WTC11 (cell line): Measurements from ENCODE around the gene RBPJ.

Source experiments
- JUN ChIP-seq: sonication (generic); formaldehyde crosslinking; IDR thresholded peaks from 2 replicates; pipeline ENCODE4 v1.8.0; 2023; ENCODE audit warnings: mild to moderate bottlenecking, missing genetic modification reagents
- TEAD4 ChIP-seq: sonication (generic); formaldehyde crosslinking; IDR thresholded peaks from 2 replicates; pipeline ENCODE4 v1.8.0; 2022; ENCODE audit warnings: mild to moderate bottlenecking, missing genetic modification reagents
- TP53 ChIP-seq: sonication (generic); formaldehyde crosslinking; IDR thresholded peaks from 2 replicates; pipeline ENCODE4 v1.8.1; 2023; ENCODE audit warnings: mild to moderate bottlenecking, missing genetic modification reagents
- ZBTB21 ChIP-seq: sonication (generic); formaldehyde crosslinking; IDR thresholded peaks from 2 replicates; pipeline ENCODE4 v1.8.1; 2023; ENCODE audit warnings: mild to moderate bottlenecking, missing genetic modification reagents, borderline replicate concordance
- ZNF396 ChIP-seq: fragments of 250-450 bp; sonication (Bioruptor Pico); IDR thresholded peaks from 2 replicates; pipeline ENCODE4 v1.8.0; 2021; ENCODE audit warnings: mild to moderate bottlenecking, moderate library complexity, borderline replicate concordance
- TF ChIP-seq, protein P1 (sequence below): sonication (generic); formaldehyde crosslinking; IDR thresholded peaks from 2 replicates; pipeline ENCODE4 v1.8.1; 2023; ENCODE audit warnings: mild to moderate bottlenecking, missing genetic modification reagents, moderate library complexity
- TF ChIP-seq, protein P2 (sequence below): fragments of 200-600 bp; IDR thresholded peaks from 2 replicates; pipeline ENCODE4 v1.8.0; 2022; ENCODE audit warnings: antibody characterized with exemption
- TF ChIP-seq, protein P3 (sequence below): fragments of 250-450 bp; sonication (Bioruptor Pico); IDR thresholded peaks from 2 replicates; pipeline ENCODE4 v1.9.0; 2021; ENCODE audit warnings: moderate library complexity, mild to moderate bottlenecking, inconsistent platforms, borderline replicate concordance
- TF ChIP-seq, protein P4 (sequence below): sonication (generic); formaldehyde crosslinking; IDR thresholded peaks from 2 replicates; pipeline ENCODE4 v1.8.1; 2022; ENCODE audit warnings: mild to moderate bottlenecking, moderate library complexity, missing genetic modification reagents
- TF ChIP-seq, protein P5 (sequence below): sonication (generic); formaldehyde crosslinking; conservative IDR thresholded peaks from 2 replicates; pipeline ENCODE4 v1.8.1; 2022; ENCODE audit warnings: mild to moderate bottlenecking, missing genetic modification reagents
- TF ChIP-seq, protein P6 (sequence below): sonication (generic); formaldehyde crosslinking; IDR thresholded peaks from 2 replicates; pipeline ENCODE4 v1.8.0; 2022; ENCODE audit warnings: mild to moderate bottlenecking, missing genetic modification reagents
- TF ChIP-seq, protein P7 (sequence below): sonication (generic); formaldehyde crosslinking; IDR thresholded peaks from 2 replicates; pipeline ENCODE4 v1.8.0; 2022; ENCODE audit warnings: mild to moderate bottlenecking, missing genetic modification reagents
- TF ChIP-seq, protein P8 (sequence below): sonication (generic); formaldehyde crosslinking; IDR thresholded peaks from 2 replicates; pipeline ENCODE4 v1.8.0; 2022; ENCODE audit warnings: missing genetic modification reagents

DNA sequence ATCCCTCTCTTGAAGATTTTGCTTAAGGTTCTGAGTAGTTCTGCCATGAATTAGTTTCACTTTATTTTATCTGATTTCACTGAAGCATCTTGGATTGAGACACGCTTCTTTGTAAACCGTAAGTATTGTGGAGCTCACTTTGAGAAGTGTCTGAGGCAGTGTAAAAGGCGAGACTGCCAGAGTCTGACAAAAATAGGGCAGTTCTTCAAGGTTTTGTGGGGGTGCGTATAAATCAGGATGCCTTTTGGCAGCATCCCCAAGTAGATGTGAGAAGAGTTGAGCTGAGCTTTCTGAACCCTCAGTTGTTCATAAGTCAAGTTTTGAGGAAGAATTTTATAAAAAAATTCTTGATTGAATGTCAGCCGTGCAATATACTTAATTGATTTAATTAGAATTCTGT lies 76.3 kb downstream of the RBPJ start:
- TF ChIP-seq, protein P1, sequence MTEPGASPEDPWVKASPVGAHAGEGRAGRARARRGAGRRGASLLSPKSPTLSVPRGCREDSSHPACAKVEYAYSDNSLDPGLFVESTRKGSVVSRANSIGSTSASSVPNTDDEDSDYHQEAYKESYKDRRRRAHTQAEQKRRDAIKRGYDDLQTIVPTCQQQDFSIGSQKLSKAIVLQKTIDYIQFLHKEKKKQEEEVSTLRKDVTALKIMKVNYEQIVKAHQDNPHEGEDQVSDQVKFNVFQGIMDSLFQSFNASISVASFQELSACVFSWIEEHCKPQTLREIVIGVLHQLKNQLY (CRISPR knock-in tag), result no peak
- TF ChIP-seq TEAD4 (CRISPR knock-in tag) (no peak), TP53 (CRISPR knock-in tag) (no peak), ZBTB21 (no peak), ZNF396 (CRISPR knock-in tag) (no peak), JUN (CRISPR knock-in tag) (no peak)
- TF ChIP-seq, protein P2, sequence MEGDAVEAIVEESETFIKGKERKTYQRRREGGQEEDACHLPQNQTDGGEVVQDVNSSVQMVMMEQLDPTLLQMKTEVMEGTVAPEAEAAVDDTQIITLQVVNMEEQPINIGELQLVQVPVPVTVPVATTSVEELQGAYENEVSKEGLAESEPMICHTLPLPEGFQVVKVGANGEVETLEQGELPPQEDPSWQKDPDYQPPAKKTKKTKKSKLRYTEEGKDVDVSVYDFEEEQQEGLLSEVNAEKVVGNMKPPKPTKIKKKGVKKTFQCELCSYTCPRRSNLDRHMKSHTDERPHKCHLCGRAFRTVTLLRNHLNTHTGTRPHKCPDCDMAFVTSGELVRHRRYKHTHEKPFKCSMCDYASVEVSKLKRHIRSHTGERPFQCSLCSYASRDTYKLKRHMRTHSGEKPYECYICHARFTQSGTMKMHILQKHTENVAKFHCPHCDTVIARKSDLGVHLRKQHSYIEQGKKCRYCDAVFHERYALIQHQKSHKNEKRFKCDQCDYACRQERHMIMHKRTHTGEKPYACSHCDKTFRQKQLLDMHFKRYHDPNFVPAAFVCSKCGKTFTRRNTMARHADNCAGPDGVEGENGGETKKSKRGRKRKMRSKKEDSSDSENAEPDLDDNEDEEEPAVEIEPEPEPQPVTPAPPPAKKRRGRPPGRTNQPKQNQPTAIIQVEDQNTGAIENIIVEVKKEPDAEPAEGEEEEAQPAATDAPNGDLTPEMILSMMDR, result no peak
- TF ChIP-seq, protein P3, sequence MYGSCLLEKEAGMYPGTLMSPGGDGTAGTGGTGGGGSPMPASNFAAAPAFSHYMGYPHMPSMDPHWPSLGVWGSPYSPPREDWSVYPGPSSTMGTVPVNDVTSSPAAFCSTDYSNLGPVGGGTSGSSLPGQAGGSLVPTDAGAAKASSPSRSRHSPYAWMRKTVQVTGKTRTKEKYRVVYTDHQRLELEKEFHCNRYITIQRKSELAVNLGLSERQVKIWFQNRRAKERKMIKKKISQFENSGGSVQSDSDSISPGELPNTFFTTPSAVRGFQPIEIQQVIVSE (CRISPR knock-in tag), result no peak
- TF ChIP-seq, protein P4, sequence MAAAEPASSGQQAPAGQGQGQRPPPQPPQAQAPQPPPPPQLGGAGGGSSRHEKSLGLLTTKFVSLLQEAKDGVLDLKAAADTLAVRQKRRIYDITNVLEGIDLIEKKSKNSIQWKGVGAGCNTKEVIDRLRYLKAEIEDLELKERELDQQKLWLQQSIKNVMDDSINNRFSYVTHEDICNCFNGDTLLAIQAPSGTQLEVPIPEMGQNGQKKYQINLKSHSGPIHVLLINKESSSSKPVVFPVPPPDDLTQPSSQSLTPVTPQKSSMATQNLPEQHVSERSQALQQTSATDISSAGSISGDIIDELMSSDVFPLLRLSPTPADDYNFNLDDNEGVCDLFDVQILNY, result no peak
- TF ChIP-seq, protein P5, sequence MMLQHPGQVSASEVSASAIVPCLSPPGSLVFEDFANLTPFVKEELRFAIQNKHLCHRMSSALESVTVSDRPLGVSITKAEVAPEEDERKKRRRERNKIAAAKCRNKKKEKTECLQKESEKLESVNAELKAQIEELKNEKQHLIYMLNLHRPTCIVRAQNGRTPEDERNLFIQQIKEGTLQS (CRISPR knock-in tag), result no peak
- TF ChIP-seq, protein P6, sequence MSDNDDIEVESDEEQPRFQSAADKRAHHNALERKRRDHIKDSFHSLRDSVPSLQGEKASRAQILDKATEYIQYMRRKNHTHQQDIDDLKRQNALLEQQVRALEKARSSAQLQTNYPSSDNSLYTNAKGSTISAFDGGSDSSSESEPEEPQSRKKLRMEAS, result no peak
- TF ChIP-seq, protein P7, sequence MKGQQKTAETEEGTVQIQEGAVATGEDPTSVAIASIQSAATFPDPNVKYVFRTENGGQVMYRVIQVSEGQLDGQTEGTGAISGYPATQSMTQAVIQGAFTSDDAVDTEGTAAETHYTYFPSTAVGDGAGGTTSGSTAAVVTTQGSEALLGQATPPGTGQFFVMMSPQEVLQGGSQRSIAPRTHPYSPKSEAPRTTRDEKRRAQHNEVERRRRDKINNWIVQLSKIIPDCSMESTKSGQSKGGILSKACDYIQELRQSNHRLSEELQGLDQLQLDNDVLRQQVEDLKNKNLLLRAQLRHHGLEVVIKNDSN (CRISPR knock-in tag), result no peak
- TF ChIP-seq, protein P8, sequence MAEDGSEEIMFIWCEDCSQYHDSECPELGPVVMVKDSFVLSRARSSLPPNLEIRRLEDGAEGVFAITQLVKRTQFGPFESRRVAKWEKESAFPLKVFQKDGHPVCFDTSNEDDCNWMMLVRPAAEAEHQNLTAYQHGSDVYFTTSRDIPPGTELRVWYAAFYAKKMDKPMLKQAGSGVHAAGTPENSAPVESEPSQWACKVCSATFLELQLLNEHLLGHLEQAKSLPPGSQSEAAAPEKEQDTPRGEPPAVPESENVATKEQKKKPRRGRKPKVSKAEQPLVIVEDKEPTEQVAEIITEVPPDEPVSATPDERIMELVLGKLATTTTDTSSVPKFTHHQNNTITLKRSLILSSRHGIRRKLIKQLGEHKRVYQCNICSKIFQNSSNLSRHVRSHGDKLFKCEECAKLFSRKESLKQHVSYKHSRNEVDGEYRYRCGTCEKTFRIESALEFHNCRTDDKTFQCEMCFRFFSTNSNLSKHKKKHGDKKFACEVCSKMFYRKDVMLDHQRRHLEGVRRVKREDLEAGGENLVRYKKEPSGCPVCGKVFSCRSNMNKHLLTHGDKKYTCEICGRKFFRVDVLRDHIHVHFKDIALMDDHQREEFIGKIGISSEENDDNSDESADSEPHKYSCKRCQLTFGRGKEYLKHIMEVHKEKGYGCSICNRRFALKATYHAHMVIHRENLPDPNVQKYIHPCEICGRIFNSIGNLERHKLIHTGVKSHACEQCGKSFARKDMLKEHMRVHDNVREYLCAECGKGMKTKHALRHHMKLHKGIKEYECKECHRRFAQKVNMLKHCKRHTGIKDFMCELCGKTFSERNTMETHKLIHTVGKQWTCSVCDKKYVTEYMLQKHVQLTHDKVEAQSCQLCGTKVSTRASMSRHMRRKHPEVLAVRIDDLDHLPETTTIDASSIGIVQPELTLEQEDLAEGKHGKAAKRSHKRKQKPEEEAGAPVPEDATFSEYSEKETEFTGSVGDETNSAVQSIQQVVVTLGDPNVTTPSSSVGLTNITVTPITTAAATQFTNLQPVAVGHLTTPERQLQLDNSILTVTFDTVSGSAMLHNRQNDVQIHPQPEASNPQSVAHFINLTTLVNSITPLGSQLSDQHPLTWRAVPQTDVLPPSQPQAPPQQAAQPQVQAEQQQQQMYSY, result no peak
